NCI-H446 (cell line): Measurements from ENCODE around the gene DLGAP1.
"Not testable (repeated sequence)": the region's sequence is repeated elsewhere in the genome, so short reads cannot be mapped to it uniquely, and the experiment has no call there.

Source experiments
- DNase-seq, 2 experiments: peaks; one replicate each; lab custom pipeline; 2025; lab: John Stamatoyannopoulos, UW

DLGAP1 gene

DNA sequence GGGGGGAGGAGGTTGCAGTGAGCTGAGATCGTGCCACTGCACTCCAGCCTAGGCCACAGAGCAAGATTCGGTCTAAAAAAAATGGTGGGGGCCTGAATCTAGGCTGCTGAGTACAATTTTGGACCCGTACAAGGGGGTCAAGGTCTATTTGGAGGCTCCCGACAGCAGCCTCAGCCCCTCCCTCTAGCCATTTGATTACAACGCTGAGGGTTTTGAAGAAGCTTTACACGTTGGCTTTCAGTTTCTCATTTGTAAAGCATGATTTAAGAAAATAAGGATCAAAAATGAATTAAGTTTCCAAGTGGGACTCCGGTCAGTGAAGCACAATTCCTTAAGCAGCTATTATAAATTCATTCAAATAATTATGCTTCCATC, 871.2 kb downstream of the DLGAP1 start:
- no peak for DNase-seq

DNA sequence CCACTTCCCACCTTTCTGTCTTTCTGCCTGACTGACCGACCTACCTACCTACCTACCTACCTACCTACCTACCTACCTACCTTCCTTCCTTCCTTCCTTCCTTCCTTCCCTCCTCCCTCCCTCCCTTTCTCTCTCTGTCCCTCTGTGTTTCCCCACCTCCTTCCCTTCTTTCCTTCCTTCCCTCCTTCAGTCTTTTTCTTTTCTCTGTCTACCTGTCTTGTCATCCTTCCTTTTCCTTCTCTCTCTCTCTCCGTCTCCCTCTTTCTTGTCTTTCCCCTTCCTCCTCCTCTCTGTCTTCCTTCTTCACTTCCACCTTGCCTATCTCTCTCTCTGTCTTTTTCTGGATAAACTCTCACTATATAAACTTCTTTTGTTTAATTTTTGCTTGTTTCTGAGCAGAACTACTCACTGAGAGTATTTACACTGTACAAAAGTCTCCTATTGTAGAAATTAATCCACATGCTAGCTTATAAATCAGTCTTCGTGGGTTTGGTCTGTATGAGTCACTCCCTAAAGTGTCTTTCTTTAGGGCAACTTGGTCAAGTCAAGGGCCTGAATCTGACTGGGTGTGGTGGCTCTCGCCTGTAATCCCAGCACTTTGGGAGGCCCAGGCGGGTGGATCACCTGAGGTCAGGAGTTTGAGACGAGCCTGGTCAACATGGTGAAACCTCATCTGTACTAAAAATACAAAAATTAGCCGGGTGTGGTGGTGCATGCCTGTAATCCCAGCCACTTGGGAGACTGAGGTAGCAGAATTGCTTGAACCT, 871.8 kb downstream of the DLGAP1 start:
- not testable (repeated sequence) for DNase-seq

DNA sequence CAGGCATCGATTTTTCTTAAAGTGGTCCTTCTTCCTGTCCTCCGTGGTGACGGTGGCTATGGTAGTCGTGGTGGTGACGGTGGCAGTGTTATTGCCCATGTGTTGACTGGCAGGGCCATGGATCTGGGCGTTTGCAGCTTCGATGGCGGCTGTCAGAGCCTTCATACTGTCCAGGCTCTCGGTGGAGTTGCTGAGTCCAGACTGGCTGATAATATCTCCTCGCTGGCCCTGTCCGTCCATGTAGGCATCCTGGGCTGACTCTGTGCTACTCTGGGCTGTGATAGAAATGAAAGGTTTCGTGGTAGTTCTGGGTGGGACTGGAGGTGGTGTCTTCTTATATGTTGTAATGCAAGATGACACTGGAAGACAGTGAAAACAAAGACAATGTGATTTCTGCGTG, 873.2 kb downstream of the DLGAP1 start:
- DNase-seq, result no peak

DNA sequence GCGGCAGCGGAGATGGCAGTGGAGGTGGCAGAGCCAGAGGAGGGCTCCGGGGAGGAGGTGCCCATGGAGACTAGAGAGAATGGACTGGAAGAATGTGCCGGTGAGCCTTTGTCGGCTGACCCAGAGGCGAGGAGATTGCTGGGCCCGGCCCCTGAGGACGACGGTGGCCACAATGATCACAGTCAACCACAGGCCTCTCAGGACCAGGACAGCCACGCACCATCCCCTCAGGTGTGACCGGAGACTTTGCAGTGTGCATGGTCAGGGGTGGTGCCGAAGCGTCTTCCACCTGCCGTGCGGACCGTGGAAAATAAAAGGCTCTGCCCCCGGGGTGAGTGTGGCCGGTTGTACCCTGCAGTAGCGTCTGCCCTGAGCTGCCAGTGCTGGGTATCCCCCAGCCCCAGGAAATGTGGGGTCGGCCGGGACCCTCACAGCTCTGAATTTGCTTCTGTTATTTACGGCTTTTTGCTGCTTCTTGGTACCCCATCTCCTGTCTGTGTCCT, 874.5 kb downstream of the DLGAP1 start:
- not testable (repeated sequence) for DNase-seq

DNA sequence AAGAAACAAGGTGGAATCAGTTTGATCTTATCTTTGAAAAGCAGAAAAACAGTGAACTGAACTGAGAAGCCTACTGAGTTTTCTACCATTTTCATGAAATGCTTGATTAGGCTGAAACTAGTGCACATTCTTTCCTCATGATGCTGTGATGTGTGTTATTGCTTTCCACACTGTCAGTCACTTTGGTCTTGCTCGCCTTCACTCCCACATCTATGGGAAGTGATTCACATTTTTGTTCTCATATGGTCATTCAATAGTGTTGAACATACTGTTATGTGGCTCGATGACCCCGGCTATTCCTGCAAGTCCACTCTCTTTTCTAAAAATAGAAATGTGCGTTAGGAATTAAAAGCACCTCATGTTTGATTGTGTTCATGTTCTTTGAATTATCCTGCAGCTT, 875.4 kb downstream of the DLGAP1 start:
- DNase-seq, result no peak

DNA sequence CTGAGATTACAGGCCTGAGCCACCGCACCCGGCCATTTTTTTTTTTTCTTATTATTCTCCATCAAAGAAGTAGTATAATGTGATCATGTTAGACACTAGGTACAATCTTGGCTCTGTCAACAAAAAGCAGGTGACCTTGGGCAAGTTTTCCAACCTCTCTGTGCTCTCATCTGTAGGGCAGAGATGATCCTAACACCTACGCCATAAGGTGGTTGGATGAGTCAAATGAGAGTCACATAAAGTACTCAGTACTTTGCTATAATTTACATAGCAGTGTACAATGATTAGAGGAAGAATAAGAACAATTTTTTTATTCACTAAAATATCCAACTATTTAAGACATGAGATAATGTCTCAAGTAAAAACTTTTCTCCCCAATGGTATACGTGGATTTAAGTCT, 876.5 kb downstream of the DLGAP1 start:
- no peak for DNase-seq

DNA sequence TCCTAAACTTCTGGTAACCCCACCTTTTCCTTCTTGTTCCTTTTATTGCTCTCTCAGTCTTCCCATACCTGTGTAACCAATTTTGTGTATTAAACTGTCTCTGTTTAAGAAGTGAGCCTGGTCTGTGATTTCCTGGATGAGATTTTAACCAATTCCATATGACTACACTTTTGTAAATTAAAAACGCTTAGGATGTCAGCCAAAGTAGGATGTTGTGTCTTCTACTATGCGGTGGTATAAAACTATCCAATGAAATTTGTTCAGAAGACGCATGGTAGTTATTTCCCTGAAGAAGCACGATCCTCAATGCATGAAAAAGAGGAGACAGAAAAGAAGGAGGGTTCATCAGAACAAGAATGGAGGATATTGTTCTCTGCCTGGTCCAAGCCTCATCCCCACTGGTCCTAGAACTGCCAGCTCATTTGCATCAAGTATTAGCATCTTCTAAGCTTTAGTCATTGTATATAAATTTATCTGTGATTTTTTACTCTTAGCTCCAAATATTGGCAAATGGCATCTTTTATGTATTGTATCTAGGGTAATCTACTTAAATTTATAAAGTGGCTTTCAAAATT, 877.7 kb downstream of the DLGAP1 start:
- no peak for DNase-seq

DNA sequence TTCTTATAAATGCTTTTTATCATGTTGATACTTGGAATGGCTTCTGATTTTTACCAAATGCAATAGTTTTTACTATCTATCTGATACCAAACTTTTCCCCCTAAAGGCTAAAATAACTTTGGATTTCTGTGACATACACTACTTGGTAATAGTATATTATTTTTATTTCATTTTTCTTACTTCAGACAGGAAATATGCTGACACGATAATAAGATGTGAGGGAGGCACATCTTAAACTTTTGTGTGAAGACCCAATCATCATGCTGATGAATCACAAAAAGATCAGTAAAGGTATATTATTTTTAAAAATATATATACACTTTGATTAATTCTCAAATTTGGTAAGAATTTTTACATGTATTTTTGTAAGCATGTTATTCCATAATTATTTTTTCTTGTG, 882.3 kb downstream of the DLGAP1 start:
- DNase-seq, result no peak

DNA sequence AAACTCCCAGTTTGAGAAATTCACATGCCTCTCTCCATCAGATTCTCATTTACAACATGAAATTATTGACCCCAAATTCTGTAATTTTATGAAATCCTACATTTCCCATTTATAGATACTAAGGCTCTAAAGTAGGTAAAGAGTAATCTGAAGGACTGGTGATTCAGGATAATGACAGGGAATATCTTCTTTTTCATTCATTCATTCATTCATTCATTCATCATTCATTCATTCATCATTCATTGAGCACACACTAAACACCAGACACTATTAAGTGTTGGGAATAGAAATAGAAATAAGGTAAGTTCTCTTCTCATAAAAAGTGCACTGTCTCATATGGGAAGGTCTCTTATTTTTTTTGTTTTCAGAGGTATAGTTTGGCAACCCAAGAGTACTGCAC, 888.3 kb downstream of the DLGAP1 start:
- DNase-seq, result no peak

DNA sequence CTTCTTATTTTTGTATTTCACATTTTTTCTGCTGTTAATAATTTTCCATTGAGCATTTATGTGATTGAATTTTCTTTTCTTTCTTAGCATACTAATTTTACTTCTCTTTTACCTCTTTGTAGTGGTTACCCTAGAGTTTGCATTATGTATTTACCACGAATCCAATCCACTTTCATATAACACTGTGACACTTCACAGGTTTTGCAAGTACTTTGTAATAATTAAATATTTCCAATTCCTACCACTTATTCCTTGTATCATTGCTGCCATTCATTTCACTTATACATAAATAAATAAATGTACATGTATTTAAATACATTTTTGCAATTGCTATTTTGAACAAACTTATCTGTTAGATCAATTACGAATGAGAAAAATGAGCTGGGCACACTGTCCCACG, 894.4 kb downstream of the DLGAP1 start:
- no peak for DNase-seq

DNA sequence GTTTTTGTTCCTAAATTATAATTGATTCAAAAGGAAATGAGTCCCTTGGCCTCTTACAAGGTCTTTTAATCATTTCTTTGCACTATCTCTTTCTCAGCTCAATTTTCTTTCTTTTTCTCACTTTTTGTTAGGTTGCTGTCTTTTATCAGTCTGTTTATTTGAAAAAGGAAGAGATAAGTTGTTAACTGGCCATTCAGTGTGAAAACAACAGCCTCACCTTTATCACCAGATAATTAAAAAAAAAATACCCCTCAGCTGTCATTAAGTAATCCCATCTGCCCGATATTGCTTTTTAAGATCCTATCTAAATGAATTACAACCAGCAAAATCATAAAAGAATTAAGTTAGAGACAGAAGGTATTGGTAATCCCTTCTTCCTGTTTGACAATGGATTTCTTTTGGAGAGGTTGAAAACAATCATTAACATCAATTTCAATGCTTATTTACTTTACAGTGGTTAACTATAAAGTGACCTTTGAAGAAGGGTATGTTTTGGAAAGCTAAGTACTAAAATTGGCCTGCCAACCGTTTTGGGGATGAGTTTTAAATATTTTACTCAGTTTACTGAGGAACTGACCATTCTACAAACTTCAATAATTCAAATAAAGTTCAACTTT, 900.2 kb downstream of the DLGAP1 start:
- DNase-seq, result no peak

DNA sequence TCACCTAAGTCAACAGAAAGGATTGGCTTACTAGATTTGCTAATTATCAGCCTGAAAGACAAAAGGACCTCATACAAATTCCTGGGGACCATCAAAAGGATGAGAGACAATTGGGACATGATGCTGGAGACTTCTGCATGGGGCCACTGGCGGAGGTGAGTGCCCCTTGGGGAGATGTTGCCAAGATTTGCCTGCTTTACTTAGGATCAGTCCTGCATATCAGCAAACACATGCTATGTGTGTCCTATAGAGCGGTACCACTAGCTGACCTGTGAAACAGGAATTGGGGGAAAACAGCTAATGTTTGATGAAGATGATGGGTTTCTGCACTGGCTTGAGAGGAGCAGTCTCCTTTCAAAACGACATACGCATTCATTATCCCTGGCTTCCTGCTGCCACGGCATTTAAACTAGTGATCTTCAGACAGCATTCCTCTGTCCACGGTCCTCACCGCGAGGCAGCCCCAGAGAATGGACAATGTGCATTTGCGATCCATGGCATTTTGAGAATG, 901.0 kb downstream of the DLGAP1 start:
- no peak for DNase-seq

DNA sequence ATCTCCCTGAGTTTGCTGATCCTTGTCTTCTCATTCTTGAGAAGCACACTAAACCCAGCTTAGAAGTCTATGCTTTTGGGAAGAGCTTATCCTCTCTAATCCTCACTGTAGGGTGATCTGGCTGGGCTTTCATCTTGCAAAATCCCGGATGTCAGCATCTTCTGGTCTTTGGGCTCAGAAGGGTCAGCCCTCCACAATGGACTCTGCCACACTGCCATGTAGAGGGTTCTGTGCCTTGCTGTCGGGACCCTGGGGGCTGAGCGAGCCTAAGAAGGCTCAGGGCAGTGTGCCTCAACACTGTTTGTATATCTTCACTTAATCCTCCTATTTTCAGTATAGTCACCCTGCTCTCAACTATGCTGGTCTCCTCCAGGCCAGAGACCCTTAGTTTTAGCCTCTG, 902.8 kb downstream of the DLGAP1 start:
- no peak for DNase-seq

DNA sequence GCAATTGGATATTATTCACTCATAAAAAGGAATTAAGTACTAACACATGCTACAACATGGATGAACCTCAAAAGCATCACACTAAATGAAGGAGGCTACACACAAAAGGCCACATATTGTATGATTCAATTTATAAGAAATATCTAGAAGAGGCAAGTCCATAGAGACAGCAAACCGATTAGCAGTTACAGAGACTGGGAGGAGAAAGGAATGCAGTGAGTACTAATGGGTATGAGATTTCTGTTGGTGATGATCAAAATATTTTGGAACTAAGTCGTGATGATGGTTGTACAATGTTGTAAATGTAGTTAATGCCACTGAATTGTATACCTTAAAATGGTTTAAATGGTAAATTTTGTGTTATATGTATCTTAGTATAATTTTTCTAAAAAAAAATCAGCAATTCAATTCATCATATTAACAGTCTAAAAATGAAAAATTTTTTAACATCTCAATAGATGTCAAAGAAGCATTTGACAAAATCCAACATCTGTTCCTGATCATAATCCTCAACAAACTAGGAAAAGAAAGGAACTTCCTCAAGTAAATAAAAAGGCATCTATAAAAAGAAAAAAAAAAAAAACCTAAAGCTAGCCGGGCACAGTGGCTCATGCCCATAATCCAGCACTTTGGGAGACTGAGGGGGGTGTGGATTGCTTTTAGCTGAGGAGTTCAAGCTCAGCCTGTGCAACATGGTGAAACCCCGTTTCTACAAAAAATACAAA, 907.1 kb downstream of the DLGAP1 start:
- no peak for DNase-seq

DNA sequence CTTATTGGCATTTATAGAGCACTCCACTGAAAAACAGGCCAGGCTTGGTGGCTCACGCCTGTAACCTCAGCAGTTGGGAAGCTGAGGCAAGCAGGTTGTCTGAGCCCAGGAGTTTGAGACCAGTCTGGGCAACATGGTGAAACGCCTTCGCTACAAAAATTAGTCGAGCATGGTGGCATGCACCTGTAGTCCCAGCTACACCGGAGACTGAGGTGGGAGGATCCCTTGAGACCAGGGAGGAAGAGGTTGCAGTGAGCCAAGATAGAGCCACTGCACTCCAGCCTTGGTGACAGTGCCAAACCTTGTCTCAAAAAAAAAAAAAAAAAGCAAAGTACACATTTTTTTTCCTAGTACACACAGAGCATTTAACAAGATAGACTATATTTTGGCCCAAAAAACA, 909.0 kb downstream of the DLGAP1 start:
- no peak for DNase-seq

DNA sequence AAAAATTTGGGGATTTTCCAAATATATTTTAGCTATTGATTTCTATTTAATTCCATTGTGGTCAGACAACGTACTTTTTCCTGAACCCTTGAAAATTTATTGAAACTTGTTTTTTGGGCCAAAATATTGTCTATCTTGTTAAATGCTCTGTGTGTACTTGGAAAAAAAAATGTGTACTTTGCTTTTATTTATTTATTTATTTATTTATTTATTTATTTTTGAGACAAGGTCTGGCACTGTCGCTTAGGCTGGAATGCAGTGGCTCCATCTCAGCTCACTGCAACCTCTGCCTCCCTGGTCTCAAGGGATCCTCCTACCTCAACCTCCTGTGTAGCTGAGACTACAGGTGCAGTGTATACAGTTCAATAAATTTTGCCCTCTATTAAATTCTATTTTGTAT, 910.6 kb downstream of the DLGAP1 start:
- DNase-seq, result no peak

DNA sequence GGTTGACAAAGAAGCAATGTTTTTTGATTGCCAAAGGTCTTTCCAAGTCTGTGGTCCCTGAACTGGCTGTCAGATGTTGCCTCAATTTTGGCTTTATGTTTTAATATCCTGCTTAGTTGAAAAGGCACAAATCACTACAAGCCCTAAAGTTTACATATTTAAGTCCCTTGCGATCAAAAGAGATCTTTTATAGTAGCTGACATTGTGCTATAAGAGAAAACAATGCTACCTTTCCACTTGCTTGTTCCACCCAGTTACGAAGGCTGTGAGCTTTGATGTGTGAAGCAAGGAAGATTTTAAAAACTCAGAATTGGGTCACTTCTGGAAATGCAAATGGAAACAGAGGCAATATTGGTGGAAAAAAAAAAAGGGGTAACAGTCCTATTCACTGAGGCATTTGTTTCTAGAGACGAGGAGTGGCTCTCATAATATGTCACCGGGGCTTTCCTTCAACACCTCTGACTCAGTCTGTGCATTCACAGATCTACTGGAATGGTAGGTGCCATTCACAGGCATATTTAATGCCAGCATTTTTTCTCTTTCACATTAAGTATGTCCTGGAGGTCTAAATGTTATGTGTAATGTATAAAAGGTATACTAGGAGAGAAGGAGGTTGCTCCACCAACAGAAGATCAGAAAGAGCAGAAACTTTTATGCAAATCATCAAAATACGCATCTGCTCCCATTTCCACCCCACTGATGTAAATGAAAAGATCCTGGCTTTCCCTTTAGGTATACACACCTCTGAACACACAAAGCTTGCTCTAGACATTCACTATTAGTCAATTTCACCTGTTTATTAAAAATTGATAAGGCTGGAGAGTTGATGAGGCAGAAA, 913.3 kb downstream of the DLGAP1 start:
- no peak for DNase-seq

DNA sequence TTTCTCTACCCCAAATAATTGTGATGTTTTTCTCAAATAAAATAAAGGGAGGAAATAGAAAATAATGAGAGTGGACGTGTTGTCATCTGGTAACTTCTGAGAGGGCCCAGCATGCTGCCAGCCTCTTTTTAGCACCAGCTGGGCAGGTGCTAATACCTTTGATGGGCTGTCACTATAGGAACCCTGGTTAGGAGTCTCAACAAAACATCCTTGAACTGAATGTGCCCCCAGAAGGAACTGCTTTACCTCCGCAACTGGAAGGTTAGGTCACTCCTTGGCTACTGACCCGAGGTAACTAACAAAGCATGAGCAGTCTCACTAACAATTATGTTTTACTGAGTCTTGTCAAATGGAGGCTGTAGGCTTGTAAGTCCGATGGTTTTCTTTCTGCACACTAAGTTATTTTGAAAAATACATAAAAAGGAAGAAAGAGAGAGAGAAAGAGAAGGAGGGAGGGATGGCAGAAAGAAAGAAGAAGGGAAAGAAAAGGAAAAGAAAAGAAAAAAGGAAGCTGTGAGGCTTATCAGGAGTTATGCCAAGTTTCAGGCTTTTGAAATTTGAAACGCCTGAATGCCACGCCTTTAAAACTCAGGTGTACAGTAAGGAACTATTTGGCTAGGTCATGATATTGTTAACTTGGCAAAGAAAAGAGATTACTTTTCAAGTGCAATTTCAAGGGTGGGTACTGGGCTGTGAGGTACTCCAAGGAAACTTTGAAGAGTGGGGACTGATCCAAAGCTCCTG, 914.1 kb downstream of the DLGAP1 start:
- DNase-seq, result no peak

DNA sequence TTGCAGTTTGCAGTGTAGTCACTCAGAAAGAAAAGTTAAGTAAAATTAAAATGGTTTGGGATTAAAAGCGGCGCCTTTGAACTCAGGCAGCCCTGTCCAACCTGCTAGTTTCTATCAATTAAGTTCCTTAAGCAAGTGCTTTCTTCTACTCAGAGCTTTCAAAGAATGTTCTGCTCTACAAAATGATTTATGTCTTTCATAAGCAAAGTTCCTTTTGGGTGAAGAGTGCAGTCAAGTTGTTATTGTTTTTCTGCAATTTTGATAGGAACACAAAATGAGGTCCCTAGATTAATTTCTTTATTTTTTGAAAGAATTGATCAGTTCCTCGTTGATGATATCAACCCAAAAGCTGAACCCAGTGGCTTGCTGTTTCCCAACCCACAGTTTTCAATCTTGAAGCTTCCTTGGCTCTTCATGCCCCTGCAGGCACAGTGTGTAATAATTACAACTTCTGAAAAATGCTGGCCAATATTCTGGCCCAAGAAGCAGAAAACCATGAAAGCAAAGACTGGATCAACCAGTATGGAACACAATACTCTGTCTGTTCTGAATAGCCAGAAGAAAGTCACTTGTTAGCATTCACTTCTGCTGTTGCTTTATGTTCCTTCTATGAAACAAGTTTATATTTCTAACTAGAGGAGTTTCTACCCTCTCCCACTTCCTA, 916.0 kb downstream of the DLGAP1 start:
- no peak for DNase-seq

DNA sequence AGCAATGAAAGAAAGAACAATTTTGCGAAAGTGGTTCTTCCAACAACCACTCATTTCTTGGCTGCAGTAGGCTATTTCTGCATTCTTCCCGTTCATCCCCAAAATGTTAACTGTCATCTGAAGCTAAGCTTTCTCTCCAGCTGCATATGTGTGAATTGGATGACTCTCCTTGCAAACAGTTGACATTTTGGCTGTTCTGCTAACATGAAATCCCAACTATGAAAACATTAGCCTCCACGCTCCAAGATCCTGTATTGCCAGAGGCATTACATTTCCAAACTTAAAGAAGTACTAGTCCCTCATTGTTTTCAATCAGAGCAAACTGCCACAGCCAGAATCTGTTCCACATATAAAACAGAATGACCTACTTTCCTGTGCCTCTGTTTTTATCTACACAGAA, 916.7 kb downstream of the DLGAP1 start:
- peak in 1 of 2 experiments; percentile 71 for DNase-seq
